ENCODE data around the gene CPLANE2. TPM values are rescaled to one million over a fixed set of nuclear protein-coding genes. Genes with fewer than 3 reads are reported as not detected.

The CPLANE2 gene
- polyA plus RNA-seq (2013, experiment 1 of 2) = 3.3 TPM
- polyA plus RNA-seq (2013, experiment 2 of 2) = 2.7 TPM

- peak within 1 kb of the TSS in 1 of 2 experiments; percentile 76 for H2BK12ac ChIP-seq (ENCODE audit: low read length in 2 of 2)
- peak within 1 kb of the TSS in 1 of 2 experiments; percentile 70 for H3K14ac ChIP-seq (ENCODE audit: low read length in 2 of 2)
- H3K23ac ChIP-seq (ENCODE audit: low read length in 2 of 2) = peak within 1 kb of the TSS in 1 of 2 experiments; percentile 23
- peak within 1 kb of the TSS; percentile 92 for H3K9ac ChIP-seq (ENCODE audit: low read length)
- H4K8ac ChIP-seq (ENCODE audit: low read length) = peak within 1 kb of the TSS; percentile 92
- peak within 1 kb of the TSS; percentile 72 for H2AFZ ChIP-seq (ENCODE audit: low read depth, low read length)
- peak within 1 kb of the TSS; percentile 67 to 96 for H3K4ac ChIP-seq (ENCODE audit: low read depth in 1 of 2, low read length in 2 of 2)
- H3K18ac ChIP-seq (ENCODE audit: low read depth in 1 of 2, low read length in 2 of 2) = peak within 1 kb of the TSS; percentile 69 to 81
- no peak within 1 kb of the TSS for H2BK120ac ChIP-seq (ENCODE audit: low read depth, low read length)
- peak; percentile 85 for DNase-seq
- H3K4me2 ChIP-seq (ENCODE audit: low read length, poor library complexity, severe bottlenecking) = peak within 1 kb of the TSS; percentile 92
- H3K27me3 ChIP-seq (ENCODE audit: control insufficient read depth in 1 of 2, insufficient read depth in 1 of 2, low read length in 2 of 2) = no peaks in the 10 kb centered on the region
- no peak within 1 kb of the TSS for H4K91ac ChIP-seq (ENCODE audit: low read length)
- peaks cover 5% of the 10 kb centered on the region for H3K79me1 ChIP-seq (replicated peaks; ENCODE audit: low read length, poor library complexity, severe bottlenecking)
- peaks cover 15% of the 10 kb centered on the region for H3K4me1 ChIP-seq (ENCODE audit: control insufficient read depth, insufficient read depth, low read depth, low read length)
- peak within 1 kb of the TSS; percentile 36 for H2AK5ac ChIP-seq (ENCODE audit: low read length, severe bottlenecking)
- H3K4me3 ChIP-seq (ENCODE audit: insufficient read depth in 1 of 2, low read depth in 1 of 2, low read length in 2 of 2) = peak within 1 kb of the TSS; percentile 70 to 90
- WGBS = 2% methylated on average over 57 of the region's 57 CpGs
- no peaks in the 10 kb centered on the region for H3K9me3 ChIP-seq (ENCODE audit: control insufficient read depth, low read length)
- peak within 1 kb of the TSS; percentile 18 for H3K27ac ChIP-seq (ENCODE audit: low read length, poor library complexity, severe bottlenecking)
- no peak within 1 kb of the TSS for H2BK5ac ChIP-seq (ENCODE audit: low read depth, low read length, poor library complexity, severe bottlenecking)
- peaks cover 3 to 14% of the 10 kb centered on the region in 2 experiments for H3K36me3 ChIP-seq (ENCODE audit: control insufficient read depth in 1 of 2, insufficient read depth in 2 of 2, low read depth in 1 of 2, low read length in 2 of 2)
- peak within 1 kb of the TSS; percentile 26 for H2BK15ac ChIP-seq (ENCODE audit: low read depth, poor library complexity, severe bottlenecking)
Observed at GRCh38 chr1:16236511-16237342, at the start of gene CPLANE2. Gene CPLANE2 (minus strand): TSS chr1:16237183. CDS start chr1:16236742, 441 bp downstream.

- WGBS = 92% methylated on average over 3 of the region's 4 CpGs
Observed at GRCh38 chr1:16286122-16286521, 49.1 kb upstream of the CPLANE2 start.

GRCh38 chr1:16281765-16282164 lies 44.8 kb upstream of the CPLANE2 start:
- Histone ChIP-seq H3K27me3 (ENCODE audit: control insufficient read depth in 1 of 2, insufficient read depth in 1 of 2, low read length in 2 of 2) (no peaks in the 10 kb centered on the region), H3K9me3 (ENCODE audit: control insufficient read depth, low read length) (no peaks in the 10 kb centered on the region), H4K91ac (ENCODE audit: low read length) (no peak overlapping the region), H3K4ac (ENCODE audit: low read depth in 1 of 2, low read length in 2 of 2) (no peak overlapping the region), H2BK12ac (ENCODE audit: low read length in 2 of 2) (no peak overlapping the region), H3K14ac (ENCODE audit: low read length in 2 of 2) (no peak overlapping the region), H2BK5ac (ENCODE audit: low read depth, low read length, poor library complexity, severe bottlenecking) (no peak overlapping the region), H2BK120ac (ENCODE audit: low read depth, low read length) (no peak overlapping the region), H4K8ac (ENCODE audit: low read length) (no peak overlapping the region), H3K4me1 (ENCODE audit: control insufficient read depth, insufficient read depth, low read depth, low read length) (no peaks in the 10 kb centered on the region), H3K9ac (ENCODE audit: low read length) (no peak overlapping the region), H3K4me3 (ENCODE audit: insufficient read depth in 1 of 2, low read depth in 1 of 2, low read length in 2 of 2) (no peak overlapping the region), H3K36me3 (ENCODE audit: control insufficient read depth in 1 of 2, insufficient read depth in 2 of 2, low read depth in 1 of 2, low read length in 2 of 2) (peaks cover 11 to 30% of the 10 kb centered on the region in 2 experiments), H2BK15ac (ENCODE audit: low read depth, poor library complexity, severe bottlenecking) (no peak overlapping the region), H2AK5ac (ENCODE audit: low read length, severe bottlenecking) (no peak overlapping the region), H3K27ac (ENCODE audit: low read length, poor library complexity, severe bottlenecking) (no peak overlapping the region), H3K79me1 (replicated peaks; ENCODE audit: low read length, poor library complexity, severe bottlenecking) (peaks cover 32% of the 10 kb centered on the region), H3K23ac (ENCODE audit: low read length in 2 of 2) (no peak overlapping the region), H2AFZ (ENCODE audit: low read depth, low read length) (no peak overlapping the region), H3K4me2 (ENCODE audit: low read length, poor library complexity, severe bottlenecking) (no peak overlapping the region), H3K18ac (ENCODE audit: low read depth in 1 of 2, low read length in 2 of 2) (no peak overlapping the region)
- 88% methylated on average over 2 of the region's 2 CpGs for WGBS
- DNase-seq = no peak

More at GRCh38 chr1:16286122-16286521, 49.1 kb upstream of the CPLANE2 start:
- Histone ChIP-seq H3K36me3 (ENCODE audit: control insufficient read depth in 1 of 2, insufficient read depth in 2 of 2, low read depth in 1 of 2, low read length in 2 of 2) (peaks cover 15 to 49% of the 10 kb centered on the region in 2 experiments), H3K4me1 (ENCODE audit: control insufficient read depth, insufficient read depth, low read depth, low read length) (peaks cover 1% of the 10 kb centered on the region), H3K4me2 (ENCODE audit: low read length, poor library complexity, severe bottlenecking) (no peak overlapping the region), H3K4ac (ENCODE audit: low read depth in 1 of 2, low read length in 2 of 2) (no peak overlapping the region), H3K23ac (ENCODE audit: low read length in 2 of 2) (no peak overlapping the region), H3K79me1 (replicated peaks; ENCODE audit: low read length, poor library complexity, severe bottlenecking) (peaks cover 39% of the 10 kb centered on the region), H2BK15ac (ENCODE audit: low read depth, poor library complexity, severe bottlenecking) (no peak overlapping the region), H3K27me3 (ENCODE audit: control insufficient read depth in 1 of 2, insufficient read depth in 1 of 2, low read length in 2 of 2) (no peaks in the 10 kb centered on the region), H3K9me3 (ENCODE audit: control insufficient read depth, low read length) (no peaks in the 10 kb centered on the region), H3K27ac (ENCODE audit: low read length, poor library complexity, severe bottlenecking) (no peak overlapping the region), H3K18ac (ENCODE audit: low read depth in 1 of 2, low read length in 2 of 2) (no peak overlapping the region), H3K9ac (ENCODE audit: low read length) (no peak overlapping the region), H2BK12ac (ENCODE audit: low read length in 2 of 2) (no peak overlapping the region), H2AFZ (ENCODE audit: low read depth, low read length) (no peak overlapping the region), H2BK5ac (ENCODE audit: low read depth, low read length, poor library complexity, severe bottlenecking) (no peak overlapping the region), H4K91ac (ENCODE audit: low read length) (no peak overlapping the region), H2AK5ac (ENCODE audit: low read length, severe bottlenecking) (no peak overlapping the region), H3K14ac (ENCODE audit: low read length in 2 of 2) (no peak overlapping the region), H2BK120ac (ENCODE audit: low read depth, low read length) (no peak overlapping the region), H4K8ac (ENCODE audit: low read length) (no peak overlapping the region), H3K4me3 (ENCODE audit: insufficient read depth in 1 of 2, low read depth in 1 of 2, low read length in 2 of 2) (no peak overlapping the region)
- no peak for DNase-seq

- 100% methylated on average over 1 of the region's 2 CpGs for WGBS
- Histone ChIP-seq H4K8ac (ENCODE audit: low read length) (no peak overlapping the region), H3K79me1 (replicated peaks; ENCODE audit: low read length, poor library complexity, severe bottlenecking) (peaks cover 22% of the 10 kb centered on the region), H3K4me2 (ENCODE audit: low read length, poor library complexity, severe bottlenecking) (no peak overlapping the region), H3K4me1 (ENCODE audit: control insufficient read depth, insufficient read depth, low read depth, low read length) (no peaks in the 10 kb centered on the region), H3K36me3 (ENCODE audit: control insufficient read depth in 1 of 2, insufficient read depth in 2 of 2, low read depth in 1 of 2, low read length in 2 of 2) (peaks cover 3 to 17% of the 10 kb centered on the region in 2 experiments), H2AFZ (ENCODE audit: low read depth, low read length) (no peak overlapping the region), H3K27ac (ENCODE audit: low read length, poor library complexity, severe bottlenecking) (no peak overlapping the region), H3K9me3 (ENCODE audit: control insufficient read depth, low read length) (no peaks in the 10 kb centered on the region), H2BK15ac (ENCODE audit: low read depth, poor library complexity, severe bottlenecking) (no peak overlapping the region), H3K18ac (ENCODE audit: low read depth in 1 of 2, low read length in 2 of 2) (no peak overlapping the region), H3K4ac (ENCODE audit: low read depth in 1 of 2, low read length in 2 of 2) (no peak overlapping the region), H3K27me3 (ENCODE audit: control insufficient read depth in 1 of 2, insufficient read depth in 1 of 2, low read length in 2 of 2) (no peaks in the 10 kb centered on the region), H2BK5ac (ENCODE audit: low read depth, low read length, poor library complexity, severe bottlenecking) (no peak overlapping the region), H2BK120ac (ENCODE audit: low read depth, low read length) (no peak overlapping the region), H3K14ac (ENCODE audit: low read length in 2 of 2) (no peak overlapping the region), H4K91ac (ENCODE audit: low read length) (no peak overlapping the region), H2AK5ac (ENCODE audit: low read length, severe bottlenecking) (no peak overlapping the region), H3K4me3 (ENCODE audit: insufficient read depth in 1 of 2, low read depth in 1 of 2, low read length in 2 of 2) (no peak overlapping the region), H3K9ac (ENCODE audit: low read length) (no peak overlapping the region), H3K23ac (ENCODE audit: low read length in 2 of 2) (no peak overlapping the region), H2BK12ac (ENCODE audit: low read length in 2 of 2) (no peak overlapping the region)
- no peak for DNase-seq
Observed at GRCh38 chr1:16279186-16279585, 42.2 kb upstream of the CPLANE2 start.

Data from mesenchymal stem cell (in vitro differentiated cells and primary cell).